ENCODE results near the gene GNB1L.

Gene GNB1L

DNA sequence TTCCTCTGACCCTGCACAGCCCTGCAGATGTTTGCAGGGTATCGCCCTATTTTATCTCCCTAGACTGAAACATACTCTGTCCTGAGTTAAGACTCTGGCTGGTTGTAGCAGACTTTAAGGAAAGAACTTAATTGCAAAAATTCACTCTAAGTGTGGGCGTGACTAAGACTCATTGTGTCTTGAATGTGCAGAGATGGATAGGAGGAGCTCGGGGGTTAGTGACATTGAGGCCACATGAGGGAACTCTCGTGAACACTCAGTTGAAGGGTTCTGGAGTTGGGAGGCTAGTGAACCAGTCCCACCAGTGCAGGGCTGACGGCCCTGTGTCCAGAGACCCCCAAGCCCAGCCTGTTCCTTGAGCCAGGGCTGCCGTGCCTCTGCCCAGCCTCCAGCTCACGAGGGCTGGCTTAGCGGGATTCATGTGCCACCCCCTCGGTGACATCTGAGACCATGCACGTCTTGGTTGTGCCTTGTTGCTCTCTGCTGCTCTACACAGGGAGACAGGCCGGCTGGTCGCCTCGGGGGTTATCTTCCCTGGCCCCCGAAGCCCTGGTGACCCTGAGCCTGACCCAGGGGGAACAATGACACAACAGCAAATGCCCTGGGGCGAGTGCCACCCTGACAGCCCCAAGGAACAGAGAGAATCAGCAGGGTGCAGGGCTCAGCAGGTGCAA, 105.5 kb downstream of the GNB1L start:
- no peak for DNase-seq (ENCODE audit: insufficient read length, low spot score)
- no peak for FAIRE-seq
- no peak for TF ChIP-seq POLR2A (IDR thresholded peaks at IDR 0.05; ENCODE audit: low read depth, low read length)

DNA sequence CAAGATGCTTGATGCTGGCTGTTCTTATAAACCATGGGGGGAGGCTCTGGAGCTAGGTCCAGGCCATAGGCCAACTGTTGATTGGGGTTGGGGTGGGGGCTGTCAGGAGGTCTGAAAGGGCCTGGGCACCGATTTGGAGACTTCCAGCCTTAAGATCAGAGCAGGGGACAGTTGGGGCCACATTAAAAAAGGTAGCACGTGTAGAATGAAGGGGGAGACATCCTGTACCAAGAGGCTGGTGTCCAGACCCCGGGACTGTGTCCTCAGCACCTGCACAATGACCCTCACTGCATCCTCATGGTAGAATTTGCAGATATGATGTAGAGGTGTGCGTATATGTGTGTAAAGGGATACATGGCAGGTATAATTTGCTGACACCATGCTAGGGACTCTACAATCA, 106.5 kb downstream of the GNB1L start:
- FAIRE-seq (no peak), DNase-seq (ENCODE audit: insufficient read length, low spot score) (no peak)
- TF ChIP-seq POLR2A (IDR thresholded peaks at IDR 0.05; ENCODE audit: low read depth, low read length): no peak

DNA sequence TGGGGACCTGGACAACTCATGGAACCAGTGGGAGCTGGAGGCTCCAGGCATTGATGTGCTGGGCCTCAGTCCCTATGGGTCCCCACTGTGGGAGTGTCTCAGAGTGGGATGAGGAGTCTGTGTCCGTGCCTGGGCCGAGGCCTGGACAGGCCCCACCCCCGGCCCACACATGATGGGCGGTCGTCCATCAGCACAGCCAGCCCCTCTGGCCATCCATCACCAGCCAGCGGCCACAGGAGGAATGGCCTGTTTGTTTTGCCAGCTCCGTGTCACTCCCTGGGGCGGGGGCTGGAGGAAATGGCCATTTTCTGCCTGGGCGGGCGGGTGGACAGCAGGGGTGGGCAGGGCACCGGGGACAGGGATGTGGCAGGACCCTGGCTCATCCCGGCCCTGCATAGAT, 107.1 kb downstream of the GNB1L start:
- no peak for FAIRE-seq
- no peak for TF ChIP-seq POLR2A (IDR thresholded peaks at IDR 0.05; ENCODE audit: low read depth, low read length)

DNA sequence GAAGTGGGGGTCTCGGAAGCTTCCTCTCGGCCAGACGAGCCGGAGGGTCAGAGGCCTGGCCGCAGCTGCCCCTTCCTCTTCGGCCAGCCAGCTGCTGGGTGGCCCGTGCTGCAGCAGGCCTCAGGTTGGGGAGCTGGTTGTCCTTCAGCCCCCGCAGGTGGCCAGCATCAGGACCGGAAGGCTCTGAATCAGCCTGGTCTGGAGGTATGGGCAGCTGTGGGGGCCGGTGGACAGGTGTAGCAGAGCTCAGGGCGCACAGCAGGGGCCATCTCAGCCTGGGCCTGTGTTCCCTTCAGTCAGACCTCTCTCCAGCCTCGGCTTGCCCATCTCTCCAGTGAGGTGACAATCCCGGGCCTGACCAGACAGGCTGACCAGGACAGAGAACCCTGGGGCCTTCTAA, 107.9 kb downstream of the GNB1L start:
- FAIRE-seq: no peak
- DNase-seq (ENCODE audit: insufficient read length, low spot score): no peak
- no peak for TF ChIP-seq POLR2A (IDR thresholded peaks at IDR 0.05; ENCODE audit: low read depth, low read length)

More for the DNA sequence above, 107.1 kb downstream of the GNB1L start:
- no peak for DNase-seq (ENCODE audit: insufficient read length, low spot score)

DNA sequence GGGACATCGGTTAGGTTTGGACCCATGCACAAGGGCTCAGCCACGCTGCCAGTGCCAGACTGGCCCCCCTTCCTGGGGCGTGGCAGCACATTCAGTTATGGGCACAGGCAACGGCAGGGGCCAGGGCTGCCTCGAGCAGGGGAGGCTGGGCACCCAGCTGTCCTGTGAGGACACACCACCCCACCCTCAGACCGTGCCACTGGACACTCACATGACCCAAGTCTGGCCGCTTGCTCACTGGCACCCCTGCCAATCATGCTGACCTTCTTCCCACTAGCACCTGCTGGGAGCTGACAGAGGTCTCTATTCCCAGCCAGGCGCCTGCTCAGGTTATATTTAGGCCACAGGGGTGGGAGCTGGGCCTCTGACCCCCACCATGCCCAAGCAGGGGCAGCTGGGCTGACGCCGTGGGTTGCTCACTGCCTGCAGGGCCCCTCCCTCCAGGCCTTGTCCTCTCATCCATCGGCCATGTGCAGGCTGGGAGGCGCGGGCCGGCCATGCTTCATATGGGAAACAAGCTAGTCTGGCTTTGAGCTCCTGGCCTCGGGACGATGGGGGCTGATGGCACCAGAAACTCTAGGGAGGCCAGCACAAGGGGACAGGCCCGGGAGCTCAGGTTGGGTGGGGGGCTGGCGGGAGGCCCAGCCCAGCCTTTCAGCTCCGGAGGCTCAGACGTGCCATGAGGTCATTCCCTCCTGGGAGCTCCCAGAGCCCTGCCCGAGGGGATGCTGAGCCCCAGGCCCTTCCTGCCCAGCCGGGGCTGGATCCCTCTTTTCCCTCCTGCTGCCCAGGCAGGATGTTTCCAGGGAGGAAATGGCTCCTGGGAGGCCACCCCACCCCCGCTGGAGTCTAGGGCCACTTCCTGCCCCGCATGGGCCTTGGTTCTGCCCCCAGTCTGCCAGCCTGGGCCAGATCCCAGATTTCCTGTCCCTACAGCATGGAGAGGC, 109.2 kb downstream of the GNB1L start:
- TF ChIP-seq POLR2A (IDR thresholded peaks at IDR 0.05; ENCODE audit: low read depth, low read length): no peak
- no peak for FAIRE-seq
- no peak for DNase-seq (ENCODE audit: insufficient read length, low spot score)

DNA sequence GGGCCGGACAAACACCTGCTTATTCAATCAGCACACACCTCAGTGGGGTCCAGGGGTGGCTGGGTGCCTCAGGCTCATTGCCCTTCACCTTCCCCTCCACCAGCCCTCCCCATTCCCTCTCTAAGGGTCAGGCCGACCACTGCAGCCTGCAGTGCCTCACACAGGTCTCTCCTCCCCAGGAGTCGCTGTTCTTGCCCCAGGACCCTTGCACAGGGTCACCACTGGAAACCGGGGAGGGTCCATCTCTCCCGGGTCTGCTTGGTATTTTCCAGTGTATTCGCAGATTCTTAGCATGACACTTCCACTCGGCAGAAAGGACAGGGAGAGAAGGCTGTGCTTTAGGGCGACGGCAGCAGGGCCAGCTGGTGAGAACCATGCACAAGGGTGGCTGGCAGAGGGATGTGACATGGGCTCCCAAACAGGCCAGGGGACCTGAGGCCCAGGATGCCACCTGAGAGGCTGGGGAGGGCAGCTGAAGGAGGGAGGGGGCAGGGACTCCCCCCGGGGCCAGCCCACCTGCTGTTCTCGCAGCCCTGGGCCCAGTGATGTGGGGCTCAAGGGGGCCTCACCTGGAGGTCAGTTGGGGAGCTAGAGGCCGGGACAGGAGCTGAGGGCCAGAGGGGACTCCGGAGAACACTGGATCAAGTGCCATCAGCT, 110.2 kb downstream of the GNB1L start:
- DNase-seq (ENCODE audit: insufficient read length, low spot score) (no peak), FAIRE-seq (no peak)
- no peak for TF ChIP-seq POLR2A (IDR thresholded peaks at IDR 0.05; ENCODE audit: low read depth, low read length)

DNA sequence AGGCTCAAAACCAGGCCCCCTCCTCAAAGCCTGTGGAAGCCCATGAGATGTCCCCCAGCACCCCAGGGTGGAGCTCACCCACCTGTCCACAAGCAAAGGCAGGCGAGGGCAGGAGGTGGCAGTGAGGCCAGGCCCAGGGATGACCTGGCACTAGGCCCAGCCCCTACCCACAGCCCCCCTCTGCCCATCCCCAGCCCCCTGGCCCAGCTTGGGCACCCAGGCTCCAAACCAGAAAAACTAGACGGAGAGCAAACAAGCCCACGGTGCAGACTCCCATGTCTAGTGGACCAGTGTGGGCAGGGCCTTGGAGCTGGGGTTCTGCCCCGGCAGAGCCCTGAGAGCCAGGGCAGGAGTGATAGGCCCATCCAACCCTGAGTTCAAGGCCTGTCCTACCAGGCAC, 111.0 kb downstream of the GNB1L start:
- no peak for TF ChIP-seq POLR2A (IDR thresholded peaks at IDR 0.05; ENCODE audit: low read depth, low read length)
- DNase-seq (ENCODE audit: insufficient read length, low spot score) (no peak), FAIRE-seq (no peak)

DNA sequence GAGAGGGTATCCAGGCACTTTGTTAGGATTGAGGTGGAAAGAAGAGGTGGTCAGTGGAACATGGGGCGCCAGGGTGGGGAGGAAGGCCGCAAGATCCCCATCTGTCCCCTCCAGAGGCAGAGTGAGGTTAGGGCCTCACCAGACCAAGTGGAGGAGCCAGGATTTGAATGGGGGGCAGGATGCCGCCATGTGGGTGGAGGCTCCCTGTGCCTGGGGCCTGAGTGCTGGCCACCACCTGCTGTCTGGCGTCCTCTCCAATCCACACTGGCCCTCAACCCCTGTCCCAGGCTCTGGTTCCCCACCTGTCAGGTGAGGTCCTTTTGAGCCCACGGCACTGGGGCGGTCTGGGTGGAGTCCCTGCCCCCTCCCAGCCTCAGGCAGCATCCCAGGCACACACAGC, 111.6 kb downstream of the GNB1L start:
- no peak for DNase-seq (ENCODE audit: insufficient read length, low spot score)
- no peak for FAIRE-seq
- no peak for TF ChIP-seq POLR2A (IDR thresholded peaks at IDR 0.05; ENCODE audit: low read depth, low read length)

DNA sequence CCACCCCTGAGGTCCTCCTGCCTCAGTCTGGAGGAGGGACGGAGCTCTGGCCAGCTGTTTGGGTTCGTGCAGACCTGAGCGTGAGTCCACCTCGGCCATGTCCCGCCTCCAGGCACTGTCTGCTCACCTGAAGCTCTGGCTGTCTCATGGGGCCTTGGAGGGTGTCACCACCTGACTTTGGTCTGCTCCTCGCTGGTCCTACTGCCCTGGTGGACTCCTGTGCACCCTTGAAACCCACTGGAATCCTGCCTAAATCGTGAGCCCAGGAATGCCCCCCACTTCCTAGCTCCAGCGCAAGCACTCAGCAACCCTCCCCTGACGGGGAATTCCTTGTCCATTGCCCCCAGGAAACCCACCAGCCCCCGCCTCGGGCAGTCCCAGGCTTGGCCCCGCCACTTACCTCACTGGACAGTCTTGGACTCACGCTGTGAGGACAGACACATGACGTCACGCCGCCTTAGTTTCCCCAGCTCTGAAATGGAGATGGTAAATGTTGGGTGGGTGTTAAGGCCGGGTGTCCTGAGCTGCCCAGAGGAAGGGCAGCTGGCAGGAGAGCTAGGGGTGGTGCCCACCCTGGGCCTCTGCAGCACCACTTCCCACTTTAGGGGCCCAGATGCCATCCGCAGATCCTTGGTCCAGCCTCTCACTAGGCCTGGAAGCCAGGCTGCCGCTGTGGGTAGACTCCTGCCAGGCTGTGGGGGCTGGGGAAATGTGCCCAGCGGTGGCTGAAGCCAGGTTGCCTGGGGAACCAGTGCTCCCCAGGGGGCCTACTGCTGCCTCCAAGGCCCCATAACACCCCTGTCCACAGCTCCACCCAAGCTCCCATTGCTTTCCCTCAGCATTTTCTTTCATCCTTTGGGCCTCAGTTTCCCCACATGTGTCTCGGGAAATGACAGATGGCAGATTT, 112.3 kb downstream of the GNB1L start:
- TF ChIP-seq POLR2A (IDR thresholded peaks at IDR 0.05; ENCODE audit: low read depth, low read length): no peak
- DNase-seq (ENCODE audit: insufficient read length, low spot score): no peak
- no peak for FAIRE-seq

DNA sequence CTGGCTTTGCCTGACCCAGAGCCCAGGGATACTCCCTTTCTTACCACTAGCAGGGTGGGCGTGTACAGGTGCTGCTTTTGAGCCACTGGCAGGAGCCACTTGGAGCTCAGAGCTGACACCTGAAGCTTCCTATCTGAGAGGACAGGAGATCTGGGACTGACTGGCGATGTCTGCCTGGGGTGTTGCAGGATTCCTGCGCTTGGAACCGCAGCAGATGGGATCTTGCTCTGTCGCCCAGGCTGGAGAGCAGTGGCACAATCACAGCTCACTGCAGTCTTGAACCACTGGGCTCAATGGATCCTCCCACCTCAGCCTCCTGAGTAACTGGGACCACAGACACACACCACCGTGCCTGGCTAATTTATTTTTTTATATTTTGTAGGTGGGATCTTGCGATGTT, 113.6 kb downstream of the GNB1L start:
- no peak for TF ChIP-seq POLR2A (IDR thresholded peaks at IDR 0.05; ENCODE audit: low read depth, low read length)
- DNase-seq (ENCODE audit: insufficient read length, low spot score) (no peak), FAIRE-seq (no peak)

DNA sequence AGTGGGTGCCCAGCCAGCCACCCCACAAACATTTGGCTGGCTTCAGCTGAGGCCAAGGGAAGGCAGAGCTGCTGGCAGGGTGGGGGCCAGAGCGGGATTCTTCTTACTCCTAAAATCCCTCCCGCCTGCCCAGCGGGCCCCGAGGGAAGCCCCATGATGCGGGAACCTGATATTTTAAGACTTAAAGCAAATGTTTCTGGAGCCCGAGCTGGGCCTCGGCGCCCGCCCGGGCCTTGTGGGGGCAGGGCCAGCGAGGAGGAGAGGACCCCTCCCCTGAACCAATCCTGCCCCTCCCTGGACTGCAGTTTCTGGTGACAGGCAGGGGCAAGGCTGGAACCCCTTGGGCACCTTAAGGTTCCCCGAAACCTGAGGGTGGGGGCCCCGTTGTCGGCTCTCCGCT, 114.1 kb downstream of the GNB1L start:
- no peak for TF ChIP-seq POLR2A (IDR thresholded peaks at IDR 0.05; ENCODE audit: low read depth, low read length)
- DNase-seq (ENCODE audit: insufficient read length, low spot score) (no peak), FAIRE-seq (no peak)

DNA sequence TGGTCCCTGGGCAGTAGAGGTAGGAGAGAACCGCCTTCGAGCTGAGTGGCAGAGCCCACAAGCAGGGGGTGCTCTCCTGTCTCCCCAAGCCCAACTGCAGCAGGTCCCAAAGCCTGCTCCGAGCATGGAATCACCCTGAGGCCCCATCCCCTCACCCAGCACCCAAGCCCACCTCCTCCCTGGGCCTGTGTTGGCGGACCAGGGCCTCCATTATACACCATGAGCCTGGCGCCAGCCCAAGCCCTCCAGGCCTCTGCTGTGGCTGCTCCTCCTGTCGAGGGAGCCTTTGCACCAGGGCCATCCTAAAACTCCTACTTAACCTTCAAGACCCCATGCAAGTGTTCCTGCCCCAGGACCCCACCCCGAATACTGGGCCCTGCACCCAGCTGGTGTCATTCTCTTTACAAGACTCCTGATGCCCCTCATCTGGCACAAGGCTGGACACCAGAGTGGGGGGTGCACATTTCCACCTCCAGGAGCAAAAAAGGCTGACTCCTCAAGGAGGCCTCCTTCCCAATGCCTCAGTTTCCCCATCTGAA, 114.7 kb downstream of the GNB1L start:
- no peak for TF ChIP-seq POLR2A (IDR thresholded peaks at IDR 0.05; ENCODE audit: low read depth, low read length)
- FAIRE-seq (no peak), DNase-seq (ENCODE audit: insufficient read length, low spot score) (no peak)

DNA sequence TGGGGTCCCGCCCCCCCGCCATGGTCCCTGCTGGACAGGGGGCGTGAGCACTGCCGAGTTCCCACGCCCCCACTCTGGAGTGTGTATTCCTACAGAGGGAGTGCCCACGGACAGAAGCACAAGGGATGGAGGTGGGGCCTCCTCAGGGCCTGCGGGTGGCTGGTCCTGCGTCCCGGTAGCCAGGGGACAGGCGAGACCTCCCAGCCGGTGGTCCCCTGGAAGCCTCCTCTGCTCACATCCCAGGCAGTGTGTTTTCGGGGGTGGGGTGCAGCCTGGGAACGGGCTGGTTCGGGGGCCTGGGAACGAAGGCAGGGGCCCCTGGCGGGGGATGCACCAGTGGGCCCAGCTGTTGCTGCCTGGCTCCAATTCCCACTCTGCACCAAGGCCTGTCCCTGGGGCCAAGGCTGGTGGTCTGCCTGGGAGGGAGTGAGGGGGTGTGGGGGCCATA, 115.2 kb downstream of the GNB1L start:
- no peak for TF ChIP-seq POLR2A (IDR thresholded peaks at IDR 0.05; ENCODE audit: low read depth, low read length)
- FAIRE-seq (no peak), DNase-seq (ENCODE audit: insufficient read length, low spot score) (no peak)
